ENCODE measurements around the gene KIAA0319L.

GRCh38 chr1:35502242-35502641, 55.0 kb downstream of the KIAA0319L start:
- TF ChIP-seq CTCF (conservative IDR thresholded peaks at IDR 0.05) (no peak), ZFX (IDR thresholded peaks at IDR 0.05) (no peak)
